NOMO-1 (cell line): ENCODE results near the gene NCOA6.
"Not testable (repeated sequence)": the region's sequence is repeated elsewhere in the genome, so short reads cannot be mapped to it uniquely, and the experiment has no call there.

Source experiments
- DNase-seq, 2 experiments: peaks; one replicate each; lab custom pipeline; 2025; ENCODE audit not compliant: unreplicated experiment in 2 of 2; lab: John Stamatoyannopoulos, UW

Gene NCOA6

DNA sequence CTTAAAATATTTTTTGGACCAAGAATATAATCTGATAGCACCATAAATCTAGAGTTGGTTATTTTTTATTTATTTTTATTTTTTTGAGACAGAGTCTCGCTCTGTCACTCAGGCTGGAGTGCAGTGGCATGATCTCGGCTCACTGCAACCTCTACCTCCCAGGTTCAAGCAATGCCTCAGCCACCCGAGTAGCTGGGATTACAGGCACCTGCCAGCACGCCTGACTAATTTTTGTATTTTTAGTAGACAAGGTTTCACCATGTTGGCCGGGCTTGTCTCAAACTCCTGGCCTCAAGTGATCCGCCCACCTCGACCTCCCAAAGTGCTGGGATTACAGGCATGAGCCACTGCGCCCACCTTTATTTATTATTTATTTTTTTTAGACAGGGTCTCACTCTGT lies 45.2 kb downstream of the NCOA6 start:
- DNase-seq, result not testable (repeated sequence)

DNA sequence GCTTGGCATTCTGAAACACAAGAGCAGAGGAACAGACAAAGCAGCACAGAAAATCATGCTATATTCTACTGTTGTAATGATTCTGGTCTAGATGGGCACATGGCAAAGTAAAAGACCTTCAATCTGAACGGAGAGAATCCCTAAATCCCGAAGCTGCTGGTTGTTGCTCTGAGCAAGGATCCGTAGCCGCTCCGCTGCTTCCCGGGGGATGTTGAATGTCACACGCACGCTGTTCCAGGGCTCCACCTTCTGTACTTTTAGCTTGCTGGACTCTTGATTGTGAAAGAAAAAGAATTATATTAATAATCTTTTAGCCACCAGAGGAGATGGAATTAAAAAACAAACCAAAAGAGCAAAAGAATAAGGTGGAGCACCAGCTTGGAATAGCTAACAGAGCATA lies 49.3 kb downstream of the NCOA6 start:
- no peak for DNase-seq

DNA sequence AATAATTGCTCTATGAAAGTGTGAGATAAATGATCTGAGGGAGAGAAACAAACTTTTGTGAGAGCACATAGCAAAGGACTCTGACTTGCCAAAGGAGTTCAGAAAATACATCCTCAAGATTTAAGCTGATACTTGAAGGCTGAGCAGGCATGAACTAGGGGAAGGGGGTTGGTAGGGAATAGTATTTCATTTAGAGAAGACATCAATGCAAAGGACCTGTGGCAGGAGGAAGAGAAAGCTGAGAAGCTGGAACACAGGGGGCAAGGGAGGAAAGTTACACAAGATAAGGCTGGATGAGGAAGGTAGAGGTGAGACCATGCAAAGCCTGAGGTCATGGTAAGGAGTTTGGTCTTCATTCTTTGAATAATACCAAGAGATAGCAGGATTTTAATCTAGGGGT lies 50.6 kb downstream of the NCOA6 start:
- DNase-seq, result no peak

DNA sequence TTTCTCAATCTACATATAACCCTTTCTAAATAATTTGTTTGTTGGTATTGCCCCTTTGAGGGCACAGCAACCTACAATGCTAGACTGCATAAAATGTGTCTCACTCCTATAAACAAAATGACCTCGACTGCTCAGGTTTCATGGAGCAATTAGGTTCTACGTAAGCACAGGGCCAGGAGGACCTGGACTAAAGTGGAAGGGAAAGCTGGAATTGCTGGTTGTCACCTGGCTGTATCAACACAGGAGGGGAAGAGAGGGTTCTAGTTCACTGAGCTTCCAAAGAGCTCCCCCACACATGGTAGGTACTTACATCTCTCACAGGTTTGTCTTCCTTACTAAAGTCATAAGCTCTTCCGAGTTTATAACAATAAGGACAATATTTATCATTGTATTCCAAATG lies 51.0 kb downstream of the NCOA6 start:
- no peak for DNase-seq

DNA sequence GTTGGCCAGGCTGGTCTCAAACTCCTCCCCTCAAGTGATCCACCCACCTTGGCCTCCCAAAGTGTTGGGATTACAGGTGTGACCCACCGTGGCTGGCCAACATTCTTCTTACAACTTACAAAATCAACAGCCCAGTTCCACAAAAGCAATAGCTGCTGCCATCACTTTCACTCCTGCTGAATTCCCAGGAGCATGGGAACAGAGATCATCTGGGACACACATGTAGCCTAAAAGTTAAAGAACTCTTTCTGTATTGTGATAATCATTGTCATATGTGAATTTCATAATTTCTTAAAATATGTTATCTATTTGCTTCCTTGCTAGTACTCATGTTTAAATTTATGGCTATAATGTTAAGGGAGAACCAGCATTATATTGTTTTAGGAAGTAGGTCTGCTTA lies 51.7 kb downstream of the NCOA6 start:
- no peak for DNase-seq

DNA sequence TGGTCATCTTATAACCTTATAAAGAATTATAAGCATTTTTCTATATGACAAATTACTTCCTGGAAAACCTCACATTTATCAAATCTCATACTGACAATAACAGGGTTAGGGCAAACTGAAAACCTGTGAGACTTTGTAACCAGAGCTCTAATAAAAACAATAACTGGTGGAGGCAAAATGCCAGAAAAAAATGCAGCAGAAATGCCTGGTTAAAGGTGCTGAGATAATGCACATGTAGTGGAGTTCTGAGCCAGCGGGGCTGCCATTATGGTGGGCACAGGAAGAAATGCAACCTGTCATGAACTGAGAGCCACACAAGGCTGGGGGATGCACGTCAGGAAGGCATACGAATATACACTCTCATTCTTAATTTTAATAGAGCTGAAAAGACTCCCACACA lies 53.0 kb downstream of the NCOA6 start:
- DNase-seq, result no peak

DNA sequence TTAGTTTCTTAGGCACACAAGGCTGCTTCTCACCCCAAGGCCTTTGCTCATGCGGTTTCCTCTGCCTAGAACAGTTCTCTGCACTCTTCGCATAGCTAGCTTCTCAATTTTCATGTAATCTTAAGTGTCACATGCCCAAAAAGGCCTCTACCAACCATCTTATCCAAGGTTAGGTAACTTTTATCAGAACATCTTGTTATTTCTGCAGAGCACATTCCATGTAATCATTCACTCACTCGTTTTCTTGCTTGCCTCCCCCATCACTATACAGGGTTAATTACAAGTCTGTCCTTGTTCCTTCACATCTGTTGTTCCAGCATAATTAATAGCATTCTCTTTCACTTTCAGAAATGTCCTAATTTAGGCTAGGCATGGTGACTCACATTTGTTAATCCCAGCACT lies 53.8 kb downstream of the NCOA6 start:
- DNase-seq, result no peak

DNA sequence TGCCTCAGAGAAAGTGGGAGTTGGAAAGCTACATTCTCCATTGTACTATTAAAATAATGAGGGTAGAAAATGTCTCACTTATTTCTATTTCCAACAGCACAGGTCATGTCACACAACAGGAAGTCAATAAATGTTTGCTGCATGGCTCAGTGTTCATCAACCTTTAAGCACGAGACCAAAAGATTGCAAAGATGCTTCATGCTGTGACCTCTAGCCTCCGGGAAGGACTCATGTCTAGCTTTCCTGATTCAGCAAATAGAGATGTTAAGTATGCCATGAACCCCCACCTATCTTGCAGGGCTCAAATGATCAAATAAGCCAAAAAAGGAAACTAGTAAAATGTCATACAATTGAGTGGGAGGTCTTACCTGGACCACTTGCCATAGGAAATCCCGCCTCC lies 57.4 kb downstream of the NCOA6 start:
- DNase-seq, result no peak

DNA sequence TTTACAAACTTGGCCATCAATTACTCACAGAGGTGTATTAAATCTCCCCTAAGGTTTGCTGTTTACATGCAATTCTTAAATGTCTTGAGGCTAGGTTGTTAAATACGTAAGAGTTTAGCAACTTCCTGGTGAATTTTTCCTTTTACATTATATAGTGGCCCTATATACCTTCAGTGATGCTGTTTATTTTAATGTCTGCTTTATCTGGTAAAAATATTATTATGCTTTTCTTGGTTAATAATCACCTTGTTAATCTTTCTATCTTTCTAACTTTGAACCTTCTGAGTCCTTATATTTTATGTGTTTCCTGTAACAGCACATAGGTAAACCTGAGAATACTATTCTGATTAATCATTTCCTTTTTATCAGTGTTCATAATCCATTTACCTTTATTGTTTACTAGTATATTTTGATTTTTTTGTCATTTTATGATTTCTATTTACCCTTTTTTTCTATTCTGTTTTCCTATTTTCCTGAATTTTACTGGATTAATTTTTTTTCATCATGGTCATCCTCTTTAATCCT lies 63.4 kb downstream of the NCOA6 start:
- DNase-seq, result no peak

DNA sequence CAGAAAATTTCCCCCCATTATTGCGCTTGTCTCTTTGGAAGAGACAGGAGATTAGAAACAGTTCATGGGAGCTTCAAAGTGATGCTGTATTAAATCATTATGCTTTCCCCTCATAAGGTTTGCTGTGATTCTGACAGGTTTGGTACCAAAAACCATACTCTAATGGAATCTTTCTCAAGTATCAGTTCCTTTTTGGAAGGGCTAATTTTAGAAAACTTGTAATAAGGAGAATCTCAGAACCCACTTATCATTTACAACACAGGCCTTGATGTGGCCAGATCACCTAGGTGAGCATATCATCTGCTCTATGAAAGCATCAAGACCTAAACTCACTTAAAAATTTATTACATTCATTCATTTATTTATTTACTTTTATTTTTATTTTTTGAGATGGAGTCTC lies 70.1 kb downstream of the NCOA6 start:
- no peak for DNase-seq

DNA sequence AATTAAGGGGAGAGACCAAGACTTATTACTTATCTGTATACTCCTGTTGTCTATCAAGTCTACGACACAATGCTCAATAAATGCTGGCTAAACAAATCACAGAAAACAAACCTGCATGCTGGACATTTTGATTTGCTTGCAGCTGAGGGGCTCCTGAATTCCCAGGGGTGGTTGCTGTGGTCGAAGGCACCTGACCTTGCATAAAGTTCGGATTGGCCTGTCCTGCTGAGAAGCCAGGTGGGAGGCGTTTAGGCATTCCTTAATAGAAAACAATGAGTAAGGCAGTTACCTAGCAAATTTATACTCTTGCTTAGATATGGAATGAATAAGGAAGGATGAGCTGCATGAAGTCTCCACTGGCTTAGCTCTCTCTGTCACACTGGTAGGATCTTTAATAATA lies 70.8 kb downstream of the NCOA6 start:
- DNase-seq, result no peak

DNA sequence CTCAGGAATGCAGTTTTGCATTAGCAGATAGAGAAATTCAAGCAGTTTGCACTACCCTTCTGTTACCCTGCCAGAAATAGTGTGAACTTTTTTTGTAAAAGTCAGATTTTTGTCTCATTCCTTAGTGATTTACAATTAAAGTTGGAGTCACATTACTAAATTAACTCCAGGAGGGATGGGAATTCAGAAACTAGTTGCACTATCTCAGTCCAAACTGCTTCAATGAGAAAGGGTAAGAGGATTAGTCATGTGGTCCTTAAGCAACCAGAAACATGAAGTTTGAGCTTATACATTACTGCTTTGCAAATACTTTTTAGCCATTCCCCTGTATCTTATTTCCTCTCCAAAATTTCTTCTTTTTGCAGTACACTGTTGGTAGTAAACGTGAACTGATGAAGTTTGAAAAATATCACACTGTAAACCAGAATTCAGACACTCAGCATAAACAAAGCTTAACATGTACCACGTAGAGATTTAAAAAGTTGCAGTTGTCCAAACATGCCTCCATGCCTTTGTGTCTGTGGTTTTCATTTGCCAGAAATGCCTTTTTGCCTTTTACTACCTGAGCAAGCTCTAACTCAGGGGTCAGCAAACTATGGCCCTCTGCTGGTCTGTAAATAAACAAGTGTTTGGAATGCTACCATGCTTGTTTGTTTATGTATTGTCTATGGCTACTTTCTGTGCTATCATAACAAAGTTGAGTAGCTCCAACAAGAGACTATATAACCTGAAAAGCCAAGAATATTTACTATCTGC lies 71.6 kb downstream of the NCOA6 start:
- no peak for DNase-seq

DNA sequence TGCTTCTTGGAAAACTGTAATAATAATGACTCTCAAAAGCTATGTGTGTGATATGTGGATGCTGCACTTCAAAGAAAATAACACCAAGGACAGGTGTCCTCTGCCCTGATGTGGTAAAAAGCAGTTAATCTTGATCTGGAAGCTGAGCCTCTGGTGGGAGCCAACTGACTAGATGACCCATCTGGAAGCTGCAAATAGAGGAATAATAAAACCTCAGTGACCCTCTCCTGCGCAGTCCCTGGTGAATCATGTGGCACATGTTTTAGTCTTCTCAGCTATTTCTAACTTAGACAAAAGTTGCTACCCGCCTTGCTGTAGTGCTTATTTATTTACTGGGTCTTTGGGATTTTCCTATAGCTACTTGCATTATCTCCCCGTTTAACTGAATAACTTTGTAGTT lies 74.0 kb downstream of the NCOA6 start:
- no peak for DNase-seq

DNA sequence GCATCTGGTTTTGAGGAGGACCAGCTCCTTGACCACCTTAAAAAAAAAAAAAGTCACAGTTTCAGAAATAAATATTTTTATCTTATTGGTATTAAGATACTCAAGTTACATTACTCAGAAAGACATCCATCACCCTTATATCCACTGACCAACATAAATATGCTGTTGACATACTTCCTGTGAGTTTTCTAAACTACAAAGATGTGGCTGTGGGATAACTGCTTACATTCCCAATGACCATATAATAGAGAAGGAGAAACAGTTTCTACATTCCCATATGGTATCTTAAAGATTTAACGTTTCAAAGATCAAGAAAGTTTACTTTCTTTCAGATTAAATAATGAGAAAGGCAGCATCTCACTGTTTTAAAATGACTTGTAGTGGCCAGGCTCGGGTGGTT lies 75.0 kb downstream of the NCOA6 start:
- no peak for DNase-seq

DNA sequence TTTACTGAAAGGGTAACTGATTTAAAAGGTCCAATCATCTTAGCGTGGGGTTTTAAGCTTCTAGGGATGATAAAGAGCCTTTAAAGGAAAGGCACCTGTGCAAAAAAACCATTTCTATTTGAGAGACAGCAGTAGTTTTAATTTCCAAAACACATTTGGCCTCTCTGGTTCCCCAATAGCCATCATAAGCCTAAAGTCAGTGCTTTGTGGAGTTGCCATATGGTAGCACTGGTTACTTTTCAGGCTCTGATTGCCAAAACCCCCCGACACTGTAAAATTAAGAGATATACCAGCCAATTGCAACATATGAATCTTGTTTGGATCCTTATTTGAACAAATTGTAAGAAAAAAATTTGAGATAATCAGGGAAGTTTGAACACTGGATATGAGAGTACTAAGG lies 76.7 kb downstream of the NCOA6 start:
- no peak for DNase-seq

DNA sequence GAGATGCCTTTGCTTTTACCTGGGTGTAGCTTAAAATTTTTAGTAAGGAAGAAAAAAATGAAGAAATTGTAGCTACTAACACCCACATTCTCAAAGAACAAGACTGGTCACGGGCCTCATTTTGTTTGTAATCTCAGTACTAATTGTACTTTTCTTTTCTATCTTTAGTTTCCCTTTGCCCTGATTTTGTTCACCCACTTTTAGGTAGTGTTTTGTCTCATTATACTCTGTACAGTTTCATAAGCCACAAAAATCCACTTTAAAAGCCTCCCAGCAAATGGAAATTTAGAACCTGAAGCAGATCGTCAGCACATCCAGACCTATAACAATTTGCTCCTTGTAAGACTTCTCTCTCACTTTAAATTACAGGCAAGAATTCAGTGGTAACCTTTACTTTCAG lies 78.0 kb downstream of the NCOA6 start:
- no peak for DNase-seq

DNA sequence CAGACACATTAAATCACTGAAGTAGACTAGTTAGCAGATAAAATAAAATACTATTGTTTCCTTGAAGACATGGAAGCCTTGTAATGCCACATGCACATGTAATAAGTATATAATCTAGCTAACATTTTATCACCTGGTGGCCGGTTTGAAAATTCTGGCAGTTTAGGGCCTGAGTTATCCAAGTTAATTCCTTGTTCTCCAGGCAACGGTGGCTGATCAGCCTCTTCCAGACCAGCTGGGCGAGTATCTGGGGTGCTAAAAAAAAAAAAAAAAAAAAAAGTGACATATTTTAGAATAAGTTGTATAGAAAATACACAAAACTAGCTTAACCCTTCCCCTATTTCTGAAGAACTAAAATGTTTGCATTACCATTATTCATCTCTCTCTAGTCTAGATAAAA lies 78.8 kb downstream of the NCOA6 start:
- DNase-seq, result no peak

DNA sequence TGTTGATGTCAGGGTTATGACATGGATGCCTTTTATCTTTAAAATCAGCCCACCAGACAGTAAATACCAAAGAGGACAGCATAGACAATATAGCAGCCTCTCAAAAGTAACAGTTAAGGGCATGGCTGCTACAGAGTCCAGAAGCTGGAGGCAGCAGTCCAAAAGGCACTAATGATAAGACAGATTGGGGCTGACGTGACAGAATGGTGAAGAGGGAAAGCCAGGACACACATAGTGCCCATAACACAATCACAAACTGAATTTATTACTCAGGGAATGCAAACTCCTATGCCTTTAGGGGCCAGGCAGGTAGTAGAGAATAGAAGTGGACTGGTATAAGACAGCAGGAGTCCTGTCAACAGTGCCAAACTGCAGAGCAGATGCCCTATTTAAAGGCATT lies 80.6 kb downstream of the NCOA6 start:
- no peak for DNase-seq

DNA sequence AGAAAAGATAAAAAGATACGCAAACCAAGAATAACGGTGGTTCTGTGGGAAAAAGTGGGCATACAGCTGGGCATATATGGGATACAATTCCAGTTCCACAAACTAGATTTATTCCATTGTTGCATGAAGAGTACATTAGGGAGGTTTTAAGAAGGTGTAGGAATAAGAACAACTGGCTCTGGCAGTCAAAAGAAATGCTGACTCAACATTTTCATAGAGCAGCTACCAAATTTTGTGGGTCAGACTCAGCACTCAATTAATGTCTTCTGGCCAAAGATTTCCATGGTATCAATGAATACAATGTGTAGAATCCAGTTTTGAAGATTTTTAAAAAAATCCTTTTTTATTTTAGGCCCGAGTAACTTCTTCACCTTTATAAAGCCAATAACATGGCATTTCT lies 81.1 kb downstream of the NCOA6 start:
- no peak for DNase-seq

DNA sequence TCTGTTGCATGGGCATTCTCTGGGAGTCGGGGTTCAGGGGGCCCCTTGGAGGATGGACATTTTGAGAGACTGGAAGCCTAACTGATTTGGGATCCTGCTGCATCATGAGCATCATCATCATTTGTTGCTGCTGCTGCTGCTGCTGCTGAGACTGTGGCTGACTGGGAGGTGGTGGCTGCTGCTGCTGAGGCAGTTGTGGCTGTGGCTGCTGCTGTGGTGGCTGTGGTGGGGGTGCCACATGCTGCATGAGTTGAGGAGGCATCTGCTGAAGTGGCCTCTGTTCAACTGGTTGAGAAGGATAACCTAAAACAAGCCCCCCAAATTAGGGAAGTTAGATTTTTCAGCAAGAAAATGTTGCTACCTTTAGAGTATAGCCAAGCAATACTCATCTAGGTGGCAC lies 82.4 kb downstream of the NCOA6 start:
- DNase-seq, result no peak

DNA sequence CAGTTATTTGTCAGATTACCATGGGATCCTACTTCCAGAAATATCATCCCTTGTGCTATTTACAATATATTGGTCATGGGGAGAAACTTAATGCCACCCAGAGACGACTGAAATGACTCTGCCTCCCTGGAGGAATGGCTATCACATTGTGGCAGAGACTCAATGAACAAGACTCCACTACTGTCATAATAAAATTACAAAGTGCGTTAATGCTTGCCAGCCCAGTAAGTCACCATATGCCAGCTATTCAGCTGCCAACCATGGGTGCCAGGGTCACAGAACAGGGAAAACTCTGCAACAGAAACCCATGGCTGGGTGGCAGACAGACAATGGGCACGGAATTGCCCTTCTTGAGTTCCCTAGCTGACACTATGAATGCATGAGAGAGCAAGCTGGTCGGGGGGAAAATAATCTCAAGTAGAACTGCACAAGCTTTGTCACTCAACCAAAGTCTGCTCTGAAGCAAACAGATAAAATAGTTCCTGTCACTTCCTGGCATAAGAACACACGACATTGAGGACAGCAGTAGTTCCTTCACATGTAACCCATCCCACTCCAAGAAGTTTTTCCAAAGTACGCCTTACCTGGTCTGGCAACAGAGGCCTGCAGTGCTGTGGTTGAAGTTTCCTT lies 89.2 kb downstream of the NCOA6 start:
- no peak for DNase-seq

DNA sequence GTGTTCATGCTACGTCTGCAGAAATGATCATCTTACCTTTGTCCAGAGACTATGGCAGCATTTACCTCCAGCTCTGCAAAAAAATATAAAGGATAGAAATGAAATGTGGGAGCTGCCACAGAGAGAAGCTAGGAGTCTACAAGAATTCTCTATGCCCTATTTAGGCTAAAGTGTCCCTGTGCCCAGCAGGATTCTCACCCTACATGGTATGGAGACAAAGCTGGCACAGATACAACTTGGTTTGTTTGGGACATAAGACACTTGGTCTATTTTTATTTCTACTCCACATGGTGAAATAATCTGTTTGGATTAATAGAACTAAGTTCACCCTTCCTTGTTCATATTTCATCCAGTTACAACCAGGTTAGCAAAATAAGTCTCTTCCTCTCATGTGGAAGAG lies 92.9 kb downstream of the NCOA6 start:
- DNase-seq, result no peak

DNA sequence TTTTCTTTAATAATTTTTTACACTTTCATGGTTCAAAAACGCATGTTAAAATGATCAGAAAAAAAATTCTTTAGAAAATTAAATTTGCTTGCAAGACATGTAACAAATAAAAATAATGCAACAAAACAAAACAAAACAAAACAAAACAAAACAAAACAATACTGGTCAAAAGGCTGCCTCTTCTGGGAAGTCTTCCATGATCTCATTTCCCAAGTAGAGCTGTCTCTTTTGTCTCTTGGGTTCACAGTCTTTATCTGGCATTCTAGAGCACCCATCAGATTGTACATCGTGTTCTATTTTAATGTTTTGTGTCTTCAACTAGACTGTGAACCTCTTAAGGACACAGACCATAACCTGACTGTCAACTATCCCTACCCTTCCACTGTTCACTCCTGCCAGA lies 96.0 kb downstream of the NCOA6 start:
- DNase-seq, result no peak
